ENCODE data around the gene MYOZ1.

Gene MYOZ1

DNA sequence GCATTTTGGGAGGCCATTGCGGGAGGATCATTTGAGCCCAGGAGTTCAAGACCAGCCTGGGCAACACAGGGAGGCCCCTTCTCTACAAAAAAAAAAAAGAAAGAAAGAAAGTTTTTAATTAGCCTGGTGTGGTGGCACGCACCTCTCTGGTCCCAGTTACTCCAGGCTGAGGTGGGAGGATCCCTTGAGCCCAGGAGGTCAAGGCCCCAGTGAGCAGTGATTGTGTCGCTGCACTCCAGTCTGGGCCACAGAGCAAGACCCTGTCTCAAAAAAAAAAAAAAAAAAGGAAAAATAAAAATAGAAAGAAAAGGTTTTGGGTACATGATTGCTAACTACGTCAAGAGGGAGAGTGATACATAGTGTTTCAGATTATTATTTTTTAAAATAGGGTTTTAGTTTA lies 48.2 kb downstream of the MYOZ1 start:
- no peak for DNase-seq

DNA sequence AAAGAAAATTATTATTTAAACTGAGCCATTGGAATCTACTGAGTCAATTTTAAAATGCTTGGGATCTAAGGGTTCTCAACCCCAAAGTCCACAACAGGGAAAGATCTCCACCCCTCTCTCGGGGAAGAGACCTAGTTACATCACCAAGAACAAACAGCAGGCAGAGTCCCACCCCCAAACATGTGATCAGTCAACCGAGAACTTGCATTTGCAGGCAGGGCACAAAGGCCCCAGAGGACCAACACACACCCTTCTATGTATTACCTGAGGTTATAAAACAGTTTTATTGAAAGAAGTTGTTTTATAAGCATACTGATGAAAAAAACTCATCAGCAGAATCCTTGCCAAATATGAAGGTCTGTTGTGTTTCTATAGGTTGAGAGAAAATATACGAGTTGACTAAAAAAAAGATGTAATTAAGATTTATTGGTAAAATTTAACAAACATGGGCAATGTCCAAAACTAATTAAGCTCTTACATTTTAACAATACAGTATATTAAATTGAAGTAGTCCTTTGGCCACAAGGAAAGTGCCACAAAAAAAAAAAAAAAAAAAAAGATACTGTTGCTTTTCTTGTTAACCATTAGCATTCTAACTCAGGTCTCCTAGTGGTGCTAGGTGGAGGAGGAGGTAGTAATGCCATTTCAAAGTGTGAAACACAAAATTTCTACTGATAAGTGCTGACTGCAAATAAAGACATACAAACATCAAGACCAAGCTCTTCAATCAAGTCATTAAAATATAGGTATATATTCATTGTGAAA lies 49.2 kb downstream of the MYOZ1 start:
- DNase-seq: no peak

DNA sequence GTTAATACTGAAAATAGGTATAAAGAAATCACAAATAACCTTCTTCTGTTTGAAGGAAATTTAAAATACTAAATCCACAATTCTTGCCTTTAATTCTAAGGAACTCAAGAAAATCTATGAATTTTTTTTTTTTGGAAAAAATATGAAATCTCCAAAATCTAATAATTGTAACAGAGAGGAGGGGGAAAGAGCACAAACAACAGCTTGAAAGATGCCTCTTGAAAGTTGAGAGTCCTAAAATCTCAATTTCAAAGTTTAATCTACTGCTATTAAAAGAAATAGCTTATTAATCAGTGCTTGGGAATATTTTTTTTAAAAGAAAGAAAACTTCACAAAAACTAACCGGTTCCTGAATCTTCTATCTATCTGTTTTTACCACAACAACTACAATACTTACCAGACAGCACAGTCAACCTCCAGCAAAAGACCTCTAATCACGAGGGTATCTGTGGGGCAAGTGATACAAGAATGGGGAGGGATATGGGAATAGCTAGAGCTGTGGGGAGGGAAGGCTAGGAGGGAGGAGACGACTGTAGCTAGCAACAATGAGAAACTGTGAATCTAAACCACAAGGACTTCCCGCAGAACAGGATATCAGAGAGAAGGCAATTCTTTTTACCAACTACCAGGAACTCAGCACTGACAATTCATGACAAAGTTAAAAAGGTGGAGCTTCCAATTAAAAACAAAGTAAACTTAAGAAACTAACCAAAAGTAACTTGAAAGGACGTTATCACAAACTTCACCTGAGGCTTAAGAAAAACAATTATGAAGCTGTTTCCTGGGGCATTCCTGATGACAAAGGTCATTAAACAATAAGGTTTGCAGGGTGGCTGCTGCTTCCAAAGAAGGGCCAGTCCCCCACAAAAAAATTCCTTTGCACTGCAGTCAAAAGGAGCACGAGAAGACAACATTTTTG lies 50.1 kb downstream of the MYOZ1 start, which contains the start of gene USP54:
Gene USP54 (minus strand): TSS at position 462 of the 919 bp plus-strand sequence. CDS start 15,684 bp downstream, outside the sequence.
- no peak for DNase-seq

DNA sequence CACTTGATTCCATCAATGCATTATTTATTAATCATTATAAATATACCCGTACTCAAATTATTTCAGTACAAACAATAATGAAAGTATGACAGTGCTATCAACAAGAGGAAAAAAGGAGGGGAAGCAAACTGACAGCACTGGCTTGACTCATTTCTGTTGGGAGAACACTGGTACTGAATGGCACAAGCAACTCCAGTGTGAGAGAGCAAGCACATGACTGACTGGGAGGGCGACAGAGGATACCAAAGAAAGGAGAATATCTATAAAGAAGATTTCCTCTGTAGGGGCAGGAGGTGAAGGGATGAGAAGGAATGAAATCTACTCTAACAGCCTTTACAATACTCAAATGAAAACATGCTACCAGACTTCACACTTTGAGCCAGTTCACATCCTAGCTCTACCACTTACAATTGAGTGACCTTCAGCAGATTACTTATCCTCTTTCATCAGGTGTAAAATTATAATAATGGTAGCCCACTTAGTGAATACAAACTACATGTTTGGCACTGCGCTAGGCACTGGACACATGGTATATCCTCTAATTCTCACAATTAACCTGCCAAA lies 51.6 kb downstream of the MYOZ1 start:
- DNase-seq: no peak

DNA sequence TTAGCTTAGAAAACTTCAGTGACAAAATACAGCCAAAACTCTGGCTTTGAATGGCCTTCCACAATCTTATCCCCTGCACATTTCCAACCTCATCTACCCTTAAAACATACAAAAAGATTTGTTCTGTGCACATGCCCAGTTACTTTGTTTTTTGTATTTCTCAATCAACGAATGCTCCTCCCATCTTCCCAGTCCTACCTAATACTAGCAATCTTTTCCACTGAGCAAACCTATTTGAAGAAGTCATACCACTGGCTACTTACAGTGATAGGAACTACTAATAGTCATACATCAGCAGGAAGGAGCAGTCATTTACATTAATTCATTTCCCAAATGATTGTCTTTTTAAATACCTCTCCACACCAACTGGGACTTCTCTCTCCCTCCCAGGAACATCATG lies 52.6 kb downstream of the MYOZ1 start:
- DNase-seq: no peak

DNA sequence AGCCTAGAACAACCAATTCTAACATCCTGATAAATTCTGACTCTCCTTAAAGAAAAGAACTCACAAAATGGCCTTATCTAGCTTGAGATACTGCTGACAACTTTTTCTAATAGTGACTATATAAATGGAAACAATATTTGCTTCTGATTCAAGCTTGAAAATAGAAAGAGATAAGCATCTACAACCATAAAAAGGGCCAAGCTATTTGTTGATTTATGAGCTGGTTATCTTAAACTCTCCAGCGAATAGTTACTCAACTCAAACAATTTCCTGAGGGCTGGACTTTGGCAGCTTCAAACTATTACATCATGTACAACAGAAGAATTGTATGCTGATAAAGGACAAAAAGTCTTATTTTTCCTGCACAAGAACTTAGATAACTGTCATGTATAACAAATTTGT lies 54.7 kb downstream of the MYOZ1 start:
- DNase-seq: no peak

DNA sequence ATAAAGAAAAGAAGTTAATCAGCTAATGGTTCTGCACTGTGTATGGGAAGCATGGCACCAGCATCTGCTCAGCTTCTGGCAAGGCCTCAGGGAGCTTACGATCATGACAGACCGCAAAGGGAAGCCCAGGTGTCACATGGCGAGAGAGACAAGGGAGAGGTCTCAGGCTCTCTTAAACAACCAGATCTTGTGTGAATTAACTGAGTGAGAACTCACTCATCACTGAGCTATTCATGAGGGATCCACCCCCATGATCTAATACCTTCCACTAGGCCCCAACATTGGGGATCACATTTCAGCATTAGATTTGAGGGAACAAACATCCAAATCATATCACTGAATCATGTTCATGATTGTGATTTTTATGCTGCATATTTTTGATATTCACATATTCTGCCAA lies 55.9 kb downstream of the MYOZ1 start:
- DNase-seq: no peak

DNA sequence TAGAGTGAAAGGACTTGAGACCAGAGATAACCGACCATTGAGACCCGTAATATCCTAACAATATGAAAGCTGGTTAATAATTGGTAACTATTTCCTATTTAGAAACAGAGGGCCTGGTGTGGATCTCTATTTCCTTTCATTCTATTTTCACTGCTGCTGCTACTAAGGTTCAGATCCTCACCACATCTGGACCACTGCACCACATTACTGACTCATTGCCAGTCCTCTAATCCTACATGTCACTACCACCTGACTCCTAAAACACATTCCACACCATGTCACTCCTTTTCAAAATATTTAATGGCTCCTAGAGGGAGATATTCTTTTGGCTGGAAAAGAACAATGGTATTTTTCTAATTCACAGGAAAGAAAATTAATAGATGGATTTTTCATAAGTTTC lies 56.5 kb downstream of the MYOZ1 start:
- no peak for DNase-seq

DNA sequence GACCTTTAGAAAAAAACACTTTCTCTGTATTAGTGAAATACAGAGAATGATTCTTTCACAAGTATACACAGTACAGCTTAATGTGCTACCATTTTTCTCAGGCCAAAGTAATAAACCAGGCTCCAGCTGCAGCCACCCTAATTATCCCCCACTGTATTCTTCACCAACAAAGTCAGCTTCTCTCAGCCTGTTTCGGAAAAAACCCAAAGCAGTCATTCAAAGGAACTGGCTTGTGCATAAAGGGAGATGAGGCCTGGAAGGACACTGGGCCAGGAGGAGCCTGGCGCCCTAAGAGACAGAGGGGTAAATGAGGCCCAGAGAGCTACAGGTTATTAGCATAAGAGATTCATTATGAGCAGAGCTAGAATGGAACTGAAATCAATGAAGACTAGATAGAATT lies 59.4 kb downstream of the MYOZ1 start:
- DNase-seq: no peak

Data from SIG-M5 (cell line).